Upper lobe of left lung (tissue), 6 donors: ENCODE measurements around the gene GATM. TPM values are rescaled to one million over a fixed set of nuclear protein-coding genes. Genes with fewer than 3 reads are reported as not detected.

Experiments used
- ATAC-seq, 2 donors: fragments of 200-7000 bp; cut with Tn5 transposase; one replicate each; pipeline ENCODE4 v1.9.1; 2022; ENCODE audit warnings: mild to moderate bottlenecking in 2 of 2, moderate library complexity in 2 of 2; ENCODE audit not compliant: low FRiP score in 2 of 2
- DNase-seq, 2 donors: peaks; one replicate each; pipeline ENCODE4 v3.0.0-alpha.2; 2019 to 2020
- H3K27ac ChIP-seq, 4 donors: fragments of 200-600 bp; sonication (generic); one replicate each; pipeline ENCODE4 v1.5.1; 2016 to 2019
- H3K27me3 ChIP-seq, 4 donors: fragments of 200-600 bp; sonication (generic); one replicate each; pipeline ENCODE4 v1.5.1; 2017 to 2019
- H3K36me3 ChIP-seq, 4 donors: fragments of 200-600 bp; sonication (generic); one replicate each; pipeline ENCODE4 v1.5.1; 2016 to 2019
- H3K4me1 ChIP-seq, 4 donors: fragments of 200-600 bp; sonication (generic); one replicate each; pipeline ENCODE4 v1.5.1; 2018 to 2019
- H3K4me3 ChIP-seq, 4 donors: fragments of 200-600 bp; sonication (generic); one replicate each; pipeline ENCODE4 v1.5.1; 2017 to 2019; ENCODE audit warnings: mild to moderate bottlenecking in 2 of 4, moderate library complexity in 1 of 4
- H3K9me3 ChIP-seq, 4 donors: fragments of 200-600 bp; sonication (generic); one replicate each; pipeline ENCODE4 v1.5.1; 2018 to 2019
- EP300 ChIP-seq, 4 donors: sonication (generic); formaldehyde crosslinking; IDR thresholded peaks; one replicate each; pipeline ENCODE4 v1.5.1; 2017; ENCODE audit warnings: antibody characterized with exemption in 4 of 4, control low read depth in 2 of 4
- POLR2A ChIP-seq, 4 donors: fragments of 450-650 bp; IDR thresholded peaks; one replicate each; pipeline ENCODE4 v1.5.1; 2016 to 2017; ENCODE audit warnings: antibody characterized with exemption in 4 of 4, mild to moderate bottlenecking in 2 of 4
- POLR2AphosphoS5 ChIP-seq, 2 donors: sonication (generic); formaldehyde crosslinking; IDR thresholded peaks; one replicate each; pipeline ENCODE4 v1.5.1; 2017; ENCODE audit warnings: antibody characterized with exemption in 2 of 2
- WGBS, 2 donors: methylation state at CpG; one replicate each; pipeline ENCODE4 v1.1.5; 2017 to 2018; 5-methylcytosine and 5-hydroxymethylcytosine counted together
- total RNA-seq, 6 donors: library from RNA; depleted of rRNA in 4 of 6; stranded (reverse); fragments of >200 nt in 4 of 6; gene quantifications; one replicate each; pipeline versions ENCODE4 v1.1.0 to v1.2.1, GENCODE V29; 2016 to 2021
- TF ChIP-seq, protein P1 (sequence below), 6 experiments: fragments of 450-650 bp in 4 of 6; fragments of 200-600 bp in 2 of 6; sonication (generic) in 2 of 6; IDR thresholded peaks; one replicate each; pipeline ENCODE4 v1.5.1; 2016 to 2019; ENCODE audit warnings: antibody characterized with exemption in 6 of 6
- donor health status: DM: no; HTN: no; CAD: no; lungs with moderate emphysema.
- donor health status: DM: no; HTN: yes; CAD: no; lungs with severe emphysema.

Gene GATM
- total RNA-seq, 6 donors from 2014 or later, result 3.2 to 13.6 (median 6.6) TPM

DNA sequence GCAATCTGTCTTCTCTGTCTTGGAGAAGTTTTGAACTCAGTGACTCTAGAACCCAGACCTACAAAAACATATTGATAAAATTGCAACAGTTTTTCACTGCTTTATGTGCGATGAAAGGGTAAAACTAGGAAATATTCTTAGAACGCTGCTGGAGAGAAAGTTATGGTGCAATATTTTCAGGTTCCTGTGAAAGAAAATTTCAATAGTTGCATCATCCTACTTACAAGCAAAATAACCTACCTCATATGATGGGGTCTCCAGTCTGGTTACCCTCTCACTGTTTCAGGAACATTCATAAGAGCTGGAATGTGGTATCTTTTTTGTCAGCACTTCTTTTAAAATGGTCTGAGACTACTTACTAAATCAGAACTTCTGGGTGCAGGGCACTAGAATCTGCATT, 27.1 kb downstream of the GATM start:
- Histone ChIP-seq H3K4me3 (no peak overlapping the region), H3K27me3 (no peaks in the 10 kb centered on the region), H3K36me3 (no peaks in the 10 kb centered on the region), H3K9me3 (no peaks in the 10 kb centered on the region), H3K4me1 (peaks cover 0 to 8% (median 2%) of the 10 kb centered on the region in 4 donors), H3K27ac (no peak overlapping the region)
- DNase-seq, result no peak
- 67 to 76% methylated on average over 2 of the region's 2 CpGs for WGBS, 2 donors
- no peak for ATAC-seq
- TF ChIP-seq EP300 (IDR thresholded peaks at IDR 0.05) (no peak), POLR2A (IDR thresholded peaks at IDR 0.05) (no peak), POLR2AphosphoS5 (IDR thresholded peaks at IDR 0.05) (no peak)
- TF ChIP-seq, protein P1, sequence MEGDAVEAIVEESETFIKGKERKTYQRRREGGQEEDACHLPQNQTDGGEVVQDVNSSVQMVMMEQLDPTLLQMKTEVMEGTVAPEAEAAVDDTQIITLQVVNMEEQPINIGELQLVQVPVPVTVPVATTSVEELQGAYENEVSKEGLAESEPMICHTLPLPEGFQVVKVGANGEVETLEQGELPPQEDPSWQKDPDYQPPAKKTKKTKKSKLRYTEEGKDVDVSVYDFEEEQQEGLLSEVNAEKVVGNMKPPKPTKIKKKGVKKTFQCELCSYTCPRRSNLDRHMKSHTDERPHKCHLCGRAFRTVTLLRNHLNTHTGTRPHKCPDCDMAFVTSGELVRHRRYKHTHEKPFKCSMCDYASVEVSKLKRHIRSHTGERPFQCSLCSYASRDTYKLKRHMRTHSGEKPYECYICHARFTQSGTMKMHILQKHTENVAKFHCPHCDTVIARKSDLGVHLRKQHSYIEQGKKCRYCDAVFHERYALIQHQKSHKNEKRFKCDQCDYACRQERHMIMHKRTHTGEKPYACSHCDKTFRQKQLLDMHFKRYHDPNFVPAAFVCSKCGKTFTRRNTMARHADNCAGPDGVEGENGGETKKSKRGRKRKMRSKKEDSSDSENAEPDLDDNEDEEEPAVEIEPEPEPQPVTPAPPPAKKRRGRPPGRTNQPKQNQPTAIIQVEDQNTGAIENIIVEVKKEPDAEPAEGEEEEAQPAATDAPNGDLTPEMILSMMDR (IDR thresholded peaks at IDR 0.05), result no peak

DNA sequence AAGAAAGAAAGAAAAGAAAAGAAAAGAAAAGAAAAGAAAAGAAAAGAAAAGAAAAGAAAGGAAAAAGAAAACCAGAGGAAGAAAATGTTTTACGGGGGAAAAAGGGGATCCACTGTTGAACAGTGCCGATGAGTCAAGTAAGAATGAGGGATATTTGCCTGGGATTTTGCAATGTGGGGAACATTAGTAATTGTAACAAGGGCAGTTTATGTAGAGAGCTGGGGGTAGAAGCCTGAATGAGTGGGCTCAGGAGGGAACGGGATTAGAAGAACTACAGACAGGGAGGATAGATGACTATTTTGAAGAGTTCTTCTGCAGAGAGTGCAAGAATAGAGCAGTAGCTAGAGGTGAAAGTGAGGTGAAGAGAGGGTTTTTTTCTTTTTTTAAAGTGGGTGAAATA, 28.7 kb downstream of the GATM start:
- TF ChIP-seq, protein P1 (IDR thresholded peaks at IDR 0.05), result no peak
- TF ChIP-seq POLR2A (IDR thresholded peaks at IDR 0.05) (no peak), EP300 (IDR thresholded peaks at IDR 0.05) (no peak), POLR2AphosphoS5 (IDR thresholded peaks at IDR 0.05) (no peak)
- 89 to 91% methylated on average over 3 of the region's 3 CpGs for WGBS, 2 donors
- Histone ChIP-seq H3K36me3 (no peaks in the 10 kb centered on the region), H3K27ac (no peak overlapping the region), H3K27me3 (no peaks in the 10 kb centered on the region), H3K4me1 (peaks cover 0 to 8% (median 2%) of the 10 kb centered on the region in 4 donors), H3K9me3 (no peaks in the 10 kb centered on the region), H3K4me3 (no peak overlapping the region)
- ATAC-seq, result no peak
- no peak for DNase-seq

DNA sequence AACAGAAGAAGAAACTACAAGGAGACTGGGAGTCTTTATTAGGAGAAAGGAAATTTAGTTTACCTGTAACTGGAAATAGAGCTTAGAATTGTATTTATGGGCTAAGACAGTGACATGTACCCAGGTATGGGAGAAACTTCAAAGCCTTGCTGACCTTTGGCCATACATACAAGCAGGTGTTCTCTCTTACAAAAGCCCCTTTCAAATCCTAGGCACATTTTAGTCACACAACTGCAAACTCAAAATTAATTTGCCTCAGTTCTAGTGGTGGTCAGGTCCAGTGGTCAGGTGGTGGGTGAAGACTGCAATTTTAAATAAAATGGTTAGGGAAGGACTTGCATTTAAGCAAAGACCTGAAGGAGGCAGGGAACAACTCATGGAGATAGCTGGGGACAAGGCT, 30.4 kb downstream of the GATM start:
- DNase-seq, result no peak
- Histone ChIP-seq H3K4me1 (peaks cover 0 to 8% (median 2%) of the 10 kb centered on the region in 4 donors), H3K36me3 (no peaks in the 10 kb centered on the region), H3K27ac (no peak overlapping the region), H3K4me3 (no peak overlapping the region), H3K27me3 (no peaks in the 10 kb centered on the region), H3K9me3 (no peaks in the 10 kb centered on the region)
- no peak for ATAC-seq
- TF ChIP-seq, protein P1 (IDR thresholded peaks at IDR 0.05), result no peak
- TF ChIP-seq POLR2AphosphoS5 (IDR thresholded peaks at IDR 0.05), result no peak
- no peak for TF ChIP-seq EP300 (IDR thresholded peaks at IDR 0.05)
- TF ChIP-seq POLR2A (IDR thresholded peaks at IDR 0.05), result no peak

DNA sequence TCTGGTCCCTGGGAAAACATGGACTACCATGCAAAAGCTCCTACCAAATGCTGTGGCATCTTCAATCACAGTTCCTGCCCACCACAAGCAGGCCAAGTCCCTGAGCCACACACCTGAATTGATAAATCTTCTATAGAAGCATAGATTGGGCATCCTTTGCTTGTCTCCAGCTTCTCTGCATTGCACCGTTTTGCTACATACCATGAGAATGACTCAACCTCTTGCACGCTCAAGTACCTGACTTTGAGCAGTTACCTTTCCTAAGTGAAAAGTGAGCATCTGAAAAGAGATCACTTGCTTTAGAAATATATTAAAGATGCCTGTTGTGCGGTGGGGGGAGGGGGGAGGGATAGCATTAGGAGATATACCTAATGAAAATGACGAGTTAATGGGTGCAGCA, 31.3 kb downstream of the GATM start:
- Histone ChIP-seq H3K9me3 (no peaks in the 10 kb centered on the region), H3K4me3 (no peak overlapping the region), H3K4me1 (peaks cover 0 to 8% (median 2%) of the 10 kb centered on the region in 4 donors), H3K27ac (no peak overlapping the region), H3K27me3 (no peaks in the 10 kb centered on the region), H3K36me3 (no peaks in the 10 kb centered on the region)
- peak in 1 of 2 donors; percentile 47 for DNase-seq
- TF ChIP-seq POLR2A (IDR thresholded peaks at IDR 0.05) (no peak), EP300 (IDR thresholded peaks at IDR 0.05) (no peak), POLR2AphosphoS5 (IDR thresholded peaks at IDR 0.05) (no peak)
- TF ChIP-seq, protein P1 (IDR thresholded peaks at IDR 0.05), result no peak
- WGBS, 2 donors, result 49 to 56% methylated on average over 4 of the region's 4 CpGs
- ATAC-seq, result no peak

DNA sequence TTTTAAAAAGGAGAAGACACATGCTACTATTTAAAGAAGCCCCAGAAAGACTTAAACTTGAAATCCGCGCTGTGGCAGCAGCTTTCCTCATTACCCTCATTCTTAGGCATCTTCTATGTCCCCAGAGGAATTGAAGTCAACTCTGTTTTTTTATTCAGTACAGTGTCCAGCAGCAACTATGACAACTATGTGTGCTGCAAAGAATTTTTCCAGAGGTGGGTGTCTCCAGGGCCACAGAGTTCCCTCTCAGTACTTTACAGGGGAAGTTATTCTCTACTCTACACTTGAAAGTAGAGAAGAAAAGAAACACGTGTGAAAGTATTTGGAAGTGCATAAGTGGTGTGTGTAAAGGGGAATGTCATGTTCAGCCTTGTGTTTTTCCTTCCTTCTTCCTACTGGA, 32.0 kb downstream of the GATM start:
- Histone ChIP-seq H3K4me3 (no peak overlapping the region), H3K4me1 (peaks cover 0 to 8% (median 2%) of the 10 kb centered on the region in 4 donors), H3K27me3 (no peaks in the 10 kb centered on the region), H3K36me3 (no peaks in the 10 kb centered on the region), H3K9me3 (no peaks in the 10 kb centered on the region), H3K27ac (no peak overlapping the region)
- TF ChIP-seq POLR2AphosphoS5 (IDR thresholded peaks at IDR 0.05) (no peak), POLR2A (IDR thresholded peaks at IDR 0.05) (no peak), EP300 (IDR thresholded peaks at IDR 0.05) (no peak)
- TF ChIP-seq, protein P1 (IDR thresholded peaks at IDR 0.05), result no peak
- DNase-seq, result no peak
- 28 to 32% methylated on average over 3 of the region's 3 CpGs for WGBS, 2 donors
- no peak for ATAC-seq
